Naive thymus-derived CD4-positive, alpha-beta T cell (primary cell): Measurements from ENCODE around the gene TNRC6B. TPM values are rescaled to one million over a fixed set of nuclear protein-coding genes. Genes with fewer than 3 reads are reported as not detected.

Source experiments
- ATAC-seq: fragments of 150-1000 bp; cut with Tn5 transposase; 2 replicates; pipeline ENCODE4 v1.10.0; 2021; ENCODE audit warnings: mild to moderate bottlenecking, moderate library complexity
- CTCF ChIA-PET: fragments of 350-600 bp; sonication (Branson Sonifier 250); formaldehyde crosslinking; loops from one replicate; lab custom pipeline; 2021; ENCODE audit warnings: antibody characterized with exemption; lab: Charles Lee
- POLR2A ChIA-PET: fragments of 350-600 bp; sonication (Branson Sonifier 250); formaldehyde crosslinking; loops from one replicate; lab custom pipeline; 2021; ENCODE audit warnings: antibody characterized with exemption, inconsistent platforms; lab: Charles Lee
- DNase-seq, 9 donors: peaks; one replicate each; pipeline versions ENCODE4 v3.0.0 to v3.0.0-alpha.2; 2020 to 2022; ENCODE audit warnings: mixed read lengths in 1 of 9
- H3K27ac ChIP-seq: one replicate; pipeline ENCODE4 v1.7.0; 2013; ENCODE audit warnings: mild to moderate bottlenecking, low read depth, low read length, moderate library complexity
- H3K27me3 ChIP-seq, 2 donors: one replicate each; pipeline ENCODE4 v1.7.0; 2013; ENCODE audit warnings: low read length in 2 of 2, mild to moderate bottlenecking in 2 of 2, moderate library complexity in 2 of 2; ENCODE audit not compliant: control insufficient read depth in 2 of 2, insufficient read depth in 2 of 2
- H3K36me3 ChIP-seq, 3 experiments: 1 replicate in 2 of 3; 2 replicates in 1 of 3; pipeline ENCODE4 v1.7.0; 2013; ENCODE audit warnings: low read length in 3 of 3, mild to moderate bottlenecking in 3 of 3, moderate library complexity in 1 of 3; ENCODE audit not compliant: insufficient read depth in 3 of 3, control insufficient read depth in 2 of 3
- H3K4me1 ChIP-seq, 2 donors: one replicate each; pipeline ENCODE4 v1.7.0; 2013; ENCODE audit warnings: low read length in 2 of 2, mild to moderate bottlenecking in 2 of 2, moderate library complexity in 1 of 2; ENCODE audit not compliant: control insufficient read depth in 2 of 2, insufficient read depth in 2 of 2
- H3K4me3 ChIP-seq: 2 replicates; pipeline ENCODE4 v1.7.0; 2013; ENCODE audit warnings: mild to moderate bottlenecking, low read length
- H3K9me3 ChIP-seq, 3 experiments: 1 replicate in 2 of 3; 2 replicates in 1 of 3; pipeline ENCODE4 v1.7.0; 2013; ENCODE audit warnings: low read length in 3 of 3; ENCODE audit not compliant: control insufficient read depth in 2 of 3
- H3K27ac Mint-ChIP-seq, 9 donors: one replicate each; pipeline ENCODE4 v1.8.0; 2020 to 2022; ENCODE audit warnings: mixed read lengths in 9 of 9, mild to moderate bottlenecking in 8 of 9, moderate library complexity in 5 of 9, inconsistent platforms in 2 of 9
- H3K27me3 Mint-ChIP-seq, 5 donors: one replicate each; pipeline ENCODE4 v1.8.0; 2021 to 2022; ENCODE audit warnings: mixed read lengths in 5 of 5, mild to moderate bottlenecking in 1 of 5
- H3K36me3 Mint-ChIP-seq, 5 donors: one replicate each; pipeline ENCODE4 v1.8.0; 2020 to 2022; ENCODE audit warnings: mixed read lengths in 5 of 5, mild to moderate bottlenecking in 3 of 5, inconsistent platforms in 1 of 5
- H3K4me1 Mint-ChIP-seq, 7 donors: one replicate each; pipeline ENCODE4 v1.8.0; 2020 to 2022; ENCODE audit warnings: mixed read lengths in 7 of 7, mild to moderate bottlenecking in 3 of 7, inconsistent platforms in 1 of 7
- H3K4me3 Mint-ChIP-seq, 10 donors: one replicate each; pipeline ENCODE4 v1.8.0; 2020 to 2022; ENCODE audit warnings: mild to moderate bottlenecking in 10 of 10, mixed read lengths in 10 of 10, moderate library complexity in 6 of 10, inconsistent platforms in 2 of 10
- H3K9me3 Mint-ChIP-seq, 11 donors: one replicate each; pipeline ENCODE4 v1.8.0; 2020 to 2022; ENCODE audit warnings: mixed read lengths in 11 of 11, mild to moderate bottlenecking in 4 of 11, inconsistent platforms in 1 of 11, moderate library complexity in 1 of 11
- intact Hi-C, 2 donors: fragments of 100-400 bp; cut with micrococcal nuclease; formaldehyde crosslinking; loops; one replicate each; pipeline ENCODE4 v1.15.1; 2023
- polyA plus RNA-seq, 2 donors: library from polyadenylated mRNA; unstranded; fragments of 300-500 nt; fragmentation: Illumina TruSeq; gene quantifications; one replicate each; pipeline ENCODE4 v1.2.3, GENCODE V29; 2021
- total RNA-seq, 6 experiments: library from RNA in 5 of 6; stranded (reverse) in 5 of 6; gene quantifications; 1 replicate in 5 of 6; 2 replicates in 1 of 6; pipeline ENCODE4 v1.2.3 and lab custom pipeline; 2021 to 2026

The TNRC6B gene
- total and polyA plus RNA-seq, 7 experiments from 2014 or later: 67.4 to 165 (median 136) TPM

DNA sequence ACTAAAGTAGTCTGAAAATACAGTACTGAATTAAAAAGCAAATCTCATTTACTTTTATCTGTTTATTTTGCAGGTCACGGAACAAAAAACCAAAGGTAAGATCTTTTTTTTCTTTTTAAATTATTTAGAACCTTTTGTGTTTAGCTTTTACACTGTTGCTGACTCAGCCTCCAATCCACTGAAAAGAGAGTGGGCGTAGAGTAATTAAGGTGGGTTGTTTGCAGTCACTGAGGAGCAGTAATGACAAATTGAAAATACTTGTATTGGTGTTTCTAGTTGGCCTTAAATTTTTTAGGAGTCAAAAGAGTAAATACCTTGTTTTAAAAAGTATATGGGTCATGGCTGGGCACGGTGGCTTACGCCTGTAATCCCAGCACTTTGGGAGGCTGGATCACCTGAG lies 73.4 kb downstream of the TNRC6B start:
- POLR2A ChIA-PET: interaction anchor here (0.6 to 1.5 kb wide), 4 partner anchors 119 to 893 kb away, joined by 3 to 4 read pairs (median 4); no protein-coding TSS in a partner anchor
- H3K4me3 Mint-ChIP-seq: no peak overlapping the region
- Histone ChIP-seq H3K27me3 (no peaks in the 10 kb centered on the region), H3K9me3 (no peaks in the 10 kb centered on the region), H3K4me3 (no peak overlapping the region), H3K36me3 (peaks cover 0 to 6% (median 5%) of the 10 kb centered on the region in 3 experiments), H3K27ac (no peak overlapping the region), H3K4me1 (peaks cover 28 to 30% of the 10 kb centered on the region in 2 donors)
- H3K4me1 Mint-ChIP-seq: peaks cover 41 to 92% (median 83%) of the 10 kb centered on the region in 7 donors
- H3K9me3 Mint-ChIP-seq: no peaks in the 10 kb centered on the region
- ATAC-seq (no peak), DNase-seq (no peak)
- peaks cover 12 to 53% (median 31%) of the 10 kb centered on the region in 5 donors for H3K36me3 Mint-ChIP-seq
- peak overlapping the region in 5 of 9 donors; percentile 26 to 65 (median 48) for H3K27ac Mint-ChIP-seq
- no peaks in the 10 kb centered on the region for H3K27me3 Mint-ChIP-seq
- CTCF ChIA-PET: no interaction called here
- intact Hi-C loops: no loop called here

DNA sequence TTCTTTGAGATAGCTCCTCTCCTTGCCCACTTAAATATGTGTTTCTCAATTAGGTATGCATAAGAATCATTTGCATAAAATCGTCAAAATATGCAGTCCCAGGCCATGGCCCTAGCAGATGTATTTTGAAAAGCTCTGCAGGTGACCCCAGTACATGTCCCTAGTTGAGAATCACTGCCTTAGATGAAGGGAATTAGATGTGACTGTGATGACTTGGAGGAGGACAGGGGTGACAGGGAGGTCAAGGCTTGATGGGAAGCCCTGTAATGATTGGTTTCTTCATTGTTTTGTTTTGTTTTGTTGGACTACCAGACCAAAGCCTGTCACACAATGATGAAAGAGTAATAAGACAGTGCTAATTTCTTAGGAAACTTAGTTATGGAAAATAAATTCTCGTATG lies 74.4 kb downstream of the TNRC6B start:
- no peaks in the 10 kb centered on the region for H3K9me3 ChIP-seq
- H3K27me3 ChIP-seq: no peaks in the 10 kb centered on the region
- H3K4me3 Mint-ChIP-seq: no peak overlapping the region
- DNase-seq: no peak
- ChIA-PET CTCF (interaction anchor here (0.7 kb wide), 1 partner anchor 200 kb away, joined by 4 read pairs; no protein-coding TSS in a partner anchor), POLR2A (interaction anchor here (0.6 to 0.8 kb wide), 3 partner anchors 11 to 102 kb away, joined by 3 to 4 read pairs (median 3); no protein-coding TSS in a partner anchor)
- peaks cover 43 to 92% (median 86%) of the 10 kb centered on the region in 7 donors for H3K4me1 Mint-ChIP-seq
- ATAC-seq: no peak
- H3K4me1 ChIP-seq: peaks cover 19 to 28% of the 10 kb centered on the region in 2 donors
- H3K27ac ChIP-seq: no peak overlapping the region
- H3K27me3 Mint-ChIP-seq: no peaks in the 10 kb centered on the region
- peaks cover 0 to under 1% (median 0%) of the 10 kb centered on the region in 3 experiments for H3K36me3 ChIP-seq
- H3K27ac Mint-ChIP-seq: peak overlapping the region in 7 of 9 donors; percentile 18 to 83 (median 58)
- no peaks in the 10 kb centered on the region for H3K9me3 Mint-ChIP-seq
- intact Hi-C loops: no loop called here
- H3K4me3 ChIP-seq: no peak overlapping the region
- H3K36me3 Mint-ChIP-seq: peaks cover 12 to 55% (median 33%) of the 10 kb centered on the region in 5 donors

DNA sequence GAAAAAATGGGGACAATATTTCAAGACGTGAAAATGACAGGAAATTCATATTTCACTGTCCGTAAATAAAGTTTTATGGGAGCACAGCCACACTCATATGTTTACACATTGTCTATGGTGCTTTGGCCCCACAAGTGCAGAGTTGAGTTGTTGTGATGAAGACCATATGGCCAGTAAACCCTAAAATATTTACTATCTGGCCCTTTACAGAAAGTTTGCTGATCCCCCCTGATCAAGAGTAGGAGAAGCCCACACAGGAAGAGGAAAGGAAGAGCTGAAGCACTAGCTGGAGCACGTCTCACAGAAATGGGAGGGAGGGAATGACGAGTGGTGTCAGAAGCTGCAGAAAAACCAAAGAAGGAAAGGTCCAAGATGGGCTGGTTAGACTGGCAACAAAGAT lies 78.8 kb downstream of the TNRC6B start:
- Mint-ChIP-seq H3K4me3 (peak overlapping the region in 6 of 10 donors; percentile 1 to 62 (median 34)), H3K36me3 (peaks cover 12 to 59% (median 36%) of the 10 kb centered on the region in 5 donors), H3K4me1 (peaks cover 41 to 84% (median 75%) of the 10 kb centered on the region in 7 donors), H3K9me3 (no peaks in the 10 kb centered on the region), H3K27me3 (no peaks in the 10 kb centered on the region), H3K27ac (peak overlapping the region; percentile 35 to 89 (median 77))
- no peaks in the 10 kb centered on the region for H3K9me3 ChIP-seq
- H3K27me3 ChIP-seq: no peaks in the 10 kb centered on the region
- ChIA-PET CTCF (no interaction called here), POLR2A (no interaction called here)
- no peak for ATAC-seq
- H3K36me3 ChIP-seq: peaks cover 0 to 6% (median 2%) of the 10 kb centered on the region in 3 experiments
- H3K4me1 ChIP-seq: peaks cover 10 to 19% of the 10 kb centered on the region in 2 donors
- DNase-seq: no peak
- intact Hi-C loops: no loop called here
- peak overlapping the region; percentile 11 for H3K27ac ChIP-seq
- H3K4me3 ChIP-seq: no peak overlapping the region

DNA sequence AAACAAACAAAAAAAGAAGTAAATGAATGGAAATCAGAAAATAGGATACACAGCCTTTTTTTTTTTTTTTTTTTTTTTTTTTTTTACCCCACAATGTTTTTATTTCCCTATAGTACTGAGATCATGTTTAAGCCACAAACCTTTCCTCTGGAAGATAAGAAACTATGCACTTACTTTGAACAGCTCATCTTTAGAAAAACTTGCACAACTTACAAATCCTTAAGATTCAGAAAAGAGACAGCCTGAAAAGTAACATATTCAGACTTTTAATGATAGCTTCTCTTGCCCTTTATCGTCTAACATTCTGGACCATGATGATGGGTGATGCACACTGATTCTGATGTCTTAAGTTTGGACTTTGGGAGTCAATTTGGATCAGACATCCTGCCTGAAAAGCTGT lies 80.3 kb downstream of the TNRC6B start:
- CTCF ChIA-PET: interaction anchor here (0.6 kb wide), 2 partner anchors 191 to 646 kb away, joined by 3 to 4 read pairs; no protein-coding TSS in a partner anchor
- POLR2A ChIA-PET: interaction anchor here (1.0 to 1.3 kb wide), 3 partner anchors 15 to 66 kb away, joined by 3 to 4 read pairs (median 4); no protein-coding TSS in a partner anchor
- Histone ChIP-seq H3K4me1 (peaks cover 12 to 19% of the 10 kb centered on the region in 2 donors), H3K4me3 (no peak overlapping the region), H3K36me3 (peaks cover 0 to 15% (median 8%) of the 10 kb centered on the region in 3 experiments), H3K9me3 (no peaks in the 10 kb centered on the region), H3K27ac (no peak overlapping the region), H3K27me3 (no peaks in the 10 kb centered on the region)
- Mint-ChIP-seq H3K4me3 (peak overlapping the region in 9 of 10 donors; percentile 20 to 72 (median 54)), H3K27ac (peak overlapping the region; percentile 33 to 87 (median 75)), H3K36me3 (peaks cover 8 to 63% (median 35%) of the 10 kb centered on the region in 5 donors), H3K4me1 (peaks cover 38 to 83% (median 72%) of the 10 kb centered on the region in 7 donors), H3K9me3 (no peaks in the 10 kb centered on the region), H3K27me3 (no peaks in the 10 kb centered on the region)
- ATAC-seq: no peak
- intact Hi-C loops: no loop called here
- no peak for DNase-seq

DNA sequence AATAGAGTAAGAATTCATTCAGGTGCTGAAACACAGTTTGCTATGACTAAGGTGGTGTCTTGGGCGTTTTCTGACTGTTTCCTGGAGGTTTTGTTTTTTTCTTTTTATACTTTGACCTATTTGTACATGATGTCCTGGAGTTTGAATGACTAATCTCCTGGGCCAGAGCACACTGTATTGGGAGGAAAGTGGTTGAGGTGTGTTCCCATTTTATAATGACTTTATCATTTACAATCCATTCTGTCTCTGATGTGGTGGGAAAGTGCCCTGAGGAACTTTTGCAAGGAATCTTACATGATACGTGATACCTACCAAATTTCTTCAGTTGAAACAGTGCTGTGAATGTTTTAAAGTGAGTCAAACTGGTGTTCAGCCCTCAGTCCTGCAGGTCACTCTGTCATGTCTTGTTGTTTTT lies 80.8 kb downstream of the TNRC6B start:
- Histone ChIP-seq H3K27me3 (no peaks in the 10 kb centered on the region), H3K4me3 (no peak overlapping the region), H3K27ac (peak overlapping the region; percentile 2), H3K4me1 (peaks cover 17 to 24% of the 10 kb centered on the region in 2 donors), H3K9me3 (no peaks in the 10 kb centered on the region), H3K36me3 (peaks cover 0 to 20% (median 8%) of the 10 kb centered on the region in 3 experiments)
- intact Hi-C loops: no loop called here
- POLR2A ChIA-PET: interaction anchor here (1.0 to 1.3 kb wide), 4 partner anchors 11 to 66 kb away, joined by 3 to 4 read pairs (median 4); no protein-coding TSS in a partner anchor
- no peaks in the 10 kb centered on the region for H3K9me3 Mint-ChIP-seq
- H3K27ac Mint-ChIP-seq: peak overlapping the region; percentile 13 to 87 (median 75)
- H3K27me3 Mint-ChIP-seq: no peaks in the 10 kb centered on the region
- H3K4me1 Mint-ChIP-seq: peaks cover 38 to 83% (median 73%) of the 10 kb centered on the region in 7 donors
- no peak for ATAC-seq
- CTCF ChIA-PET: interaction anchor here (0.6 kb wide), 1 partner anchor 192 kb away, joined by 3 read pairs; no protein-coding TSS in a partner anchor
- DNase-seq: no peak
- H3K36me3 Mint-ChIP-seq: peaks cover 5 to 59% (median 39%) of the 10 kb centered on the region in 5 donors
- H3K4me3 Mint-ChIP-seq: peak overlapping the region in 9 of 10 donors; percentile 20 to 72 (median 54)

DNA sequence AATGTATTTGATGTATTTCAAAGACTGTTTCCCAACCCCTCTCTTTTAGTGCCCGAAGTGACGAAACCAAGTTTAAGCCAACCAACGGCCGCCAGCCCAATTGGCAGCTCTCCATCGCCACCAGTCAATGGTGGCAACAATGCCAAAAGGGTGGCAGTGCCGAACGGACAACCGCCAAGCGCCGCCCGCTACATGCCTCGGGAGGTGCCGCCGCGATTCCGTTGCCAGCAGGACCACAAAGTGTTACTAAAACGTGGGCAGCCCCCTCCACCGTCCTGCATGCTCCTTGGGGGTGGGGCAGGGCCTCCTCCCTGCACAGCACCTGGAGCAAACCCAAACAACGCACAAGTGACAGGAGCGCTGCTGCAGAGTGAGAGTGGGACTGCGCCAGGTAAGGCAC lies 84.1 kb downstream of the TNRC6B start:
- Histone ChIP-seq H3K9me3 (no peaks in the 10 kb centered on the region), H3K4me3 (no peak overlapping the region), H3K36me3 (peaks cover 13 to 50% (median 19%) of the 10 kb centered on the region in 3 experiments), H3K4me1 (peaks cover 25 to 40% of the 10 kb centered on the region in 2 donors), H3K27me3 (no peaks in the 10 kb centered on the region), H3K27ac (no peak overlapping the region)
- CTCF ChIA-PET: no interaction called here
- Mint-ChIP-seq H3K4me1 (peaks cover 44 to 85% (median 76%) of the 10 kb centered on the region in 7 donors), H3K4me3 (no peak overlapping the region), H3K27ac (peak overlapping the region in 2 of 9 donors; percentile 30 to 40), H3K9me3 (peaks cover 0 to 6% (median 0%) of the 10 kb centered on the region in 11 donors), H3K27me3 (no peaks in the 10 kb centered on the region), H3K36me3 (peaks cover 21 to 65% (median 56%) of the 10 kb centered on the region in 5 donors)
- DNase-seq: no peak
- no peak for ATAC-seq
- POLR2A ChIA-PET: interaction anchor here (1.0 kb wide), 1 partner anchor 27 kb away, joined by 3 read pairs; no protein-coding TSS in a partner anchor
- intact Hi-C loops: no loop called here
